ENCODE data around the gene VSTM2B. TPM values are rescaled to one million over a fixed set of nuclear protein-coding genes. Genes with fewer than 3 reads are reported as not detected.
"Not testable (repeated sequence)": the region's sequence is repeated elsewhere in the genome, so short reads cannot be mapped to it uniquely, and the experiment has no call there.

Gene VSTM2B
- total RNA-seq: not detected
- long read RNA-seq: 0 reads

GRCh38 chr19:29525901-29526729 lies at the start of gene VSTM2B:
TSS of gene VSTM2B (plus strand) at chr19:29525994. CDS start at chr19:29526584, 590 bp downstream.
- intact Hi-C loops (cut with DNase I): no loop called here

DNA sequence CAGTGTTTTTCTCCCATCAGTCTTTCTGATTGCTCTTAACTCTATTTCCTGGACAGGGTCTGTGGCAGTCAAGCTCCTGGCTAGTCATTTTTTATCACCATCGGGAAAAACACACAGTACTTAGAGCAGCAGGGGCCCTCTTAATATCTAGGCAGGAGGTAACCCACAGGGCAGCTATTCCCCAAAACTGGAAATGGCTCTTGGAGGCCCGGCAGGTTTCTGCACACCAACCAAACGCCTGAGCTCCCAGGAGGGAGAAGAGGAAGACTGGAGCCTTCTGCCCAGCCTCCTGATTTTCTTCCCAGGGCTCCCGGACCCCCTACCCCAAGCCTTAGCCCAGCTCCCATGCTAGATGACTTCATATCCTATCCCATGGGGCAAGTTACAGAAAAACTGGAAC lies 49.3 kb upstream of the VSTM2B start:
- intact Hi-C loops (cut with DNase I): no loop called here

More at GRCh38 chr19:29525901-29526729, at the start of gene VSTM2B:
- no peak for DNase-seq (ENCODE audit: low spot score)

DNA sequence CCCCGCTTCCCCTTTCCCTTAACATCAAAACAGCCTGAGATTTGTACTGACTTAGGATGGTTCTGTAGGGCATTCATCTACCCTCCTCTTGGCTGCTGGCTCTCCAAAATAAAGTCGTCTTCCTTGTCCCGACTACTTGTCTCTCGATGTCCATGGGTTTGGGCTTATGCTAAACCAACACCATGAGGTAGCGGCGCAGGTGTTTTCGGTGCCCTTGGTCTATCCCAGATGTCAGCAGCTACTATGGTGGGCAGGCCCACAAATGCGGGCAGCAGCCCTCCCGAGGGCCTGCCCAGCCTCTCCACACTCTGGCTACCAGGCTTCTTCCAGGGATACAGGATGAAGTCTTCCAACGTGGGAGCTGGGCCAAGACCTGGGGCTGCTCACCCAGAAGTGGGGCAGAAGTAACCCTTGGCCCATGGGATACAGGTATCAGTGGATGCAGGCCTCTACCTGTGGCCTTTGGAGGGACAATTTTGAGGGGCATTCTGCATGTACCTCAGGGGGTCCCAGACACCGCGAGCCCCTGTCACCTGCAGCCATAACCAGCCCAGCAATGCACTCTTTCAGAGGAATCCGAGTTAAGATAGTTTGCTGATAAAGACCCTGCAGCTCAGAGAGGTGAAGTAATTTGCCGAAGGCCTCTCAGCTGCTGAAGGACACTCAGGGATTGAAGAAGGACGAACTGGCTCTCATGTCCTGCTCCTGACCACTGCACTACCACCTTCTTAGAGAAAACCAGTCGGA lies 47.8 kb upstream of the VSTM2B start:
- intact Hi-C loops (cut with DNase I): no loop called here
- DNase-seq (ENCODE audit: low spot score): peak; percentile 43

More for the DNA sequence above, 49.3 kb upstream of the VSTM2B start:
- DNase-seq (ENCODE audit: low spot score): no peak

DNA sequence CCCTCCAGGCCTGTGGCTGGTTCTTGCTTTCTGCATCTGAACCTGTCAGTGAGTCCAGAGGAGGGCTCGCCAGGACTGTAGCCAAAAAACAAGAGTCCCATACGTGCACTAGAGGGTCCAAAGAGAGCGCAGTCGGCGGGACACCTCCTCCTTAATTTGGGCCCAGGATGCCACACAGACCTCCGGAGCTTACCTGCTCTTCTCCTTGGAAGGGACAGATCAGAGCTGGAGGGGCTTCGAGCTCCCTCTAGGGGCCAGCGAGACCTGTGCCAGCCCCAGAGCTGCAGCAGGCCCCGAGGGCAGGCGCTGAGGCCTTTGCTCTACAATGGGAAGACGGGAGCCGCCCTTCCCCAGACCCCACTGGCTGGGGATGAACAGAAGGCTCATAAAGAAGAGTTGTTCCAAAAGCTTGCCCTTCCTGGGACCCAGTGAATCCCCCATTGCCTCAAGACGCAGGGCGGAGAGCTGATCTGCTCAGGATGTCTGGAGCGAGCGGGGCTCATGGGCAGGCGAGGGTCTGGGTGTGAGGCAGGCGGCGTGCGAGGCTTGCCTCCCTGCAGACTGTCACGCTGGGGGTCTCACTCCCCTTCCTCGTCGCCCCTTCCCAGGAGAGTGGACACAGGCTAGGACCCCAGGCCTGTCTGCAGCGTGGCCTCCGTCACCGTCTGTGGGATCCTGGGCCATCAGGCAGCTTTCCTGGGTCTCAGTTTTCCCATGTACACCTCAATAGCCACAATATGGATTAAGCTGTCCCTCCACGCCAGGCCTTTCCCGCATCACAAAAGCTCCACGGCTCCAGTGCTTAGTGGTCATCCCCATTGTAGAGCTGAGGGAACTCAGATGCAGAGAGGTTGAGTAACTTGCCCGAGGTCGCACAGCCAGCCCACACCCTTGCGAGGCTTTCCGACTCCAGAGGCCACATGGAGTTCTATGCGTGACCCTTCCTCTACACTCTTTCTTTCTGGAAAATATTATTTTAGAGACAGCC lies 46.9 kb upstream of the VSTM2B start:
- DNase-seq (ENCODE audit: low spot score): no peak
- intact Hi-C loops (cut with DNase I): no loop called here

- intact Hi-C loops (cut with DNase I): no loop called here
- no peak for DNase-seq (ENCODE audit: low spot score)
Measured at GRCh38 chr19:29479941-29480340, 45.9 kb upstream of the VSTM2B start.

GRCh38 chr19:29480507-29480906 lies 45.3 kb upstream of the VSTM2B start:
- DNase-seq (ENCODE audit: low spot score): no peak
- intact Hi-C loops (cut with DNase I): no loop called here

- intact Hi-C loops (cut with DNase I): no loop called here
- peak; percentile 10 for DNase-seq (ENCODE audit: low spot score)
Measured at GRCh38 chr19:29482855-29483640, 42.7 kb upstream of the VSTM2B start.

GRCh38 chr19:29483641-29483920 lies 42.2 kb upstream of the VSTM2B start:
- no peak for DNase-seq (ENCODE audit: low spot score)
- intact Hi-C loops (cut with DNase I): no loop called here

DNA sequence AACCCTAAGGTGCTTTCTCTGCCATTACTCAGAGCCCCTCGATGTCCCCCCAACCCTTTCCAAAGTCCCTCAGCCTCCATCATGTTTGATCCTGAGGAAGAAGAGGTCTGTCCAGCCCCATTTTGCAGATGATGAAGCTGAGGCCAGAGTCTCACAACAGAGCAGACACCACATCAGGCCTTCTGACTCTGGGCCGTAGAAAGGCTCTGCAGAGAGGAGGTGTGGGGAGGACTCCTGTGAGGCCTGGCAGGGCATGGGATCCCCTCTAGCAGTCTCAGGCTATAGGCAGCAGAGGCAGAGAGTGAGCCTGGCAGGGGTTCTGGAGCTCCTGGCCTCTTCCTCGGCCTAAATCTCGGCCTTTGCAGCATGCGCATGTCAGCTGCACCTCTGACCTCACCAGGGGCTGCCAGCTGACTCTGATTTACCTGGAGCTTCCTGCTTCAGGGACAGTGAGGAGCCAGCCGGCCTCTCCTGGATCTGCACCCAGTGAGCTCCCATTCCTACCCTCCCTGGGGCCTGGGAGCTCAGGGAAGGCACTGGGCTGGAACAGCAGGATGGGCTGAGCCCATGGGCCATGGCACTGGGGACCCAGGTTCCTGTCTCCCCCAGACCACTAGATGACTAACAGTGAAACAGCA lies 41.7 kb upstream of the VSTM2B start:
- DNase-seq (ENCODE audit: low spot score): no peak
- intact Hi-C loops (cut with DNase I): no loop called here

DNA sequence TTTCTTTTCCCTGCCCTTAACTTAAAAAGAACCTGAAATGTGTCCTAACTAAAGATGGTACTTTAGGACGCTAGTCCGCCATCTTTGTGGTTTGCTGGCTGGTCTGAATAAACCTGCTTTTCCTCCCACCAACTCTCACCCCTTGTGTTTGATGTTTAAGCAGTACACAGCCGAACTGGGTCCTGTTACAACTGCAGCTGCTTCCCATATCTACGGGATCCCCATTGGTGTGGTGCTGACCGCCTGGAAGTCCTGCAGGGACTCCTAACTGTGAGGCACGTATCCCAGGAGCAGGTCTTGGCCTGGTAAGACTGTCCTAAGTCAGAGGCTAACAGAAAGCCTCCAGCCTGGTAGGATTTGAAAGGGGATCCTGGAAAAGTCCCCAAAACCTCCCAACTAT lies 40.9 kb upstream of the VSTM2B start:
- DNase-seq (ENCODE audit: low spot score): peak; percentile 5
- intact Hi-C loops (cut with DNase I): no loop called here

DNA sequence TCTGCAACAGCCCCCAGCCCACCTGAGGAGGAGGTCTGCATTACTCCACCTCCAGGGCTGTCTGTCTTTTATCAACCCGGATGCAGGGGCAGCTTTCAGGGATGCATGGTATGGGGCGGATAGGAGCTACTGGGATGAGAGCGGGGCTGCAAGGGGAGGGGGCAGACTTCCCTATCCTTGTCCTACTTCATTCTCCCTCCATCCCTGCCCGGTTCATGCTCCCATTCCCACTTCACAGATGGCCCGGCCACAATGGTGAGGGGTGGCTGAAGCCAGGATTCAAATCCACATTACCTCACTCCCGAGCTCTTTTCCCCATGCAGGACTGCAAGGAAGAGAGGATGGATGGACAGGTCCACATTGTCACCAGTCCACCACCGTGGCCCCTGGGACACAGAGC lies 40.5 kb upstream of the VSTM2B start:
- intact Hi-C loops (cut with DNase I): no loop called here
- DNase-seq (ENCODE audit: low spot score): peak; percentile 26

- DNase-seq (ENCODE audit: low spot score): peak; percentile 17
- intact Hi-C loops (cut with DNase I): not testable (repeated sequence)
Measured at GRCh38 chr19:29486961-29487360, 38.8 kb upstream of the VSTM2B start.

GRCh38 chr19:29487432-29487831 lies 38.4 kb upstream of the VSTM2B start:
- intact Hi-C loops (cut with DNase I): no loop called here
- DNase-seq (ENCODE audit: low spot score): peak; percentile 46

DNA sequence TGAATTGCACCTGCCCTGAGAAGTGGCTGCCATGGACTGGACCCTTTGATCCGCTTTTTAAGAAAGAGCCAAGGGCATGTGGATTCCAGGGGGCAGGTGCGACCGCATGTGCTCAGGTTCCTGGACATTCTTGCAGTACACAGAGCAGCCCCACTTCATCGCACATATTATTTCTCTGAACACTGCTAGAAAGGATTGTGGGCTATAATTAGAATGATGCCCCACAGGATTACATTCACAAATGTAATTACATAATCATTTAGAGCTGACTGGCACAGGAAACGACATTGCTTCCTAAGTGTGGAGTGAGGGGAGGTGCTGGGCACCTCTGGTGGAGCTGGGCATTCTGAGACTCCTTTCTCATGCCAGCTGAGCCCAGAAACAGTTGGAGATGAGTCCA lies 37.5 kb upstream of the VSTM2B start:
- DNase-seq (ENCODE audit: low spot score): no peak
- intact Hi-C loops (cut with DNase I): no loop called here

- intact Hi-C loops (cut with DNase I): no loop called here
- no peak for DNase-seq (ENCODE audit: low spot score)
Measured at GRCh38 chr19:29489172-29489951, 36.4 kb upstream of the VSTM2B start.

- intact Hi-C loops (cut with DNase I): no loop called here
- DNase-seq (ENCODE audit: low spot score): no peak
Measured at GRCh38 chr19:29491491-29491890, 34.3 kb upstream of the VSTM2B start.

DNA sequence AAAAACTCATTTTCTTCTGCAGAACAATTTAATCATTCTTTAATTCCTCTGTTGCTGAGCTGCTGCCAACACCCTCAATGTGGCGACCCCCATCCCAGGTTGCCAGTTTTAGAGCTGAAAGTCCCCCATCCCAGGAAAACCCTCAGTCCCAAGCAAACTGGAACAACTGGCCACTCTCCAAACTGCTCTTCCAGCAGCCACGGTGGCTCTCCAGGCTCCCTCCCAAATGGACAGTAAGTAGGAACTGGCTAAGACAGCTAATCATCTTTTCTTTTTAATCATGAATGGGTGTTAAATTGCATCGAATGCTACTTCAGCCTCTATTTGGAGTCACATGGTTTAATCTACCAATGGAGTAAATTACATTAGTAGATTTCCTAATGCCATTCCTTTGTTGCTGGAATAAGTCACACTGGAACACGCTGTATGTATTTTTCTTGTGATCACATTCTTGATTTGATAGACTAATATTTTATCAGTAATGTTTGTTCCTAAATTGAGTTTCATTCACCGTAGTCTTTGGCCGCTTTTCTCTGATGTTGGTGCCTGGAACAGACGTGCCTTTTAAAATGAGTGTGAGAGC lies 33.7 kb upstream of the VSTM2B start:
- DNase-seq (ENCODE audit: low spot score): no peak
- intact Hi-C loops (cut with DNase I): no loop called here

- DNase-seq (ENCODE audit: low spot score): no peak
- intact Hi-C loops (cut with DNase I): no loop called here
Measured at GRCh38 chr19:29492769-29493168, 33.0 kb upstream of the VSTM2B start.

Data from cardiac septum (tissue), 1 donor.